HepG2 (cell line): ENCODE data around the gene IQCN. TPM values are rescaled to one million over a fixed set of nuclear protein-coding genes. Genes with fewer than 3 reads are reported as not detected.

Experiments used
- CBFB ChIP-seq: sonication (generic); formaldehyde crosslinking; IDR thresholded peaks from 2 replicates; pipeline ENCODE4 v1.4.0; 2020; ENCODE audit warnings: missing genetic modification reagents
- DZIP1 ChIP-seq: sonication (generic); formaldehyde crosslinking; IDR thresholded peaks from 2 replicates; pipeline ENCODE4 v1.5.0; 2020; ENCODE audit warnings: mild to moderate bottlenecking, missing genetic modification reagents
- GATAD1 ChIP-seq: IDR thresholded peaks from 2 replicates; pipeline ENCODE4 v1.6.1; 2016; ENCODE audit warnings: missing genetic modification reagents, missing compliant biosample characterization
- GLI4 ChIP-seq: sonication (generic); formaldehyde crosslinking; IDR thresholded peaks from 2 replicates; pipeline ENCODE4 v1.5.1; 2020; ENCODE audit warnings: missing genetic modification reagents, mild to moderate bottlenecking, moderate library complexity, borderline replicate concordance
- GTF3A ChIP-seq: sonication (generic); formaldehyde crosslinking; conservative IDR thresholded peaks from 2 replicates; pipeline ENCODE4 v1.4.0; 2020; ENCODE audit warnings: mild to moderate bottlenecking, missing genetic modification reagents
- ISL2 ChIP-seq: sonication (generic); formaldehyde crosslinking; IDR thresholded peaks from 2 replicates; pipeline ENCODE4 v1.5.0; 2020; ENCODE audit warnings: missing genetic modification reagents
- MTA3 ChIP-seq: sonication (generic); formaldehyde crosslinking; IDR thresholded peaks from 2 replicates; pipeline ENCODE4 v1.4.0; 2020; ENCODE audit warnings: missing genetic modification reagents
- PAWR ChIP-seq: sonication (generic); formaldehyde crosslinking; IDR thresholded peaks from 2 replicates; pipeline ENCODE4 v1.4.0; 2020; ENCODE audit warnings: missing genetic modification reagents, mild to moderate bottlenecking, borderline replicate concordance
- RXRB ChIP-seq: IDR thresholded peaks from 2 replicates; pipeline ENCODE4 v1.6.1; 2016; ENCODE audit warnings: borderline replicate concordance, missing genetic modification reagents, missing compliant biosample characterization
- SNAPC5 ChIP-seq: sonication (generic); formaldehyde crosslinking; IDR thresholded peaks from 2 replicates; pipeline ENCODE4 v1.8.1; 2023; ENCODE audit warnings: mild to moderate bottlenecking, missing genetic modification reagents, borderline replicate concordance
- TSC22D2 ChIP-seq: sonication (generic); formaldehyde crosslinking; IDR thresholded peaks from 2 replicates; pipeline ENCODE4 v1.5.1; 2020; ENCODE audit warnings: missing genetic modification reagents, mild to moderate bottlenecking, borderline replicate concordance
- YEATS2 ChIP-seq: sonication (generic); formaldehyde crosslinking; IDR thresholded peaks from 2 replicates; pipeline ENCODE4 v1.4.0; 2020; ENCODE audit warnings: missing genetic modification reagents, borderline replicate concordance
- ZBTB25 ChIP-seq: IDR thresholded peaks from 2 replicates; pipeline ENCODE4 v1.6.1; 2018; ENCODE audit warnings: missing genetic modification reagents
- ZBTB43 ChIP-seq: sonication (generic); formaldehyde crosslinking; conservative IDR thresholded peaks from 2 replicates; pipeline ENCODE4 v1.4.0; 2020; ENCODE audit warnings: missing genetic modification reagents
- ZMYM4 ChIP-seq: sonication (generic); formaldehyde crosslinking; IDR thresholded peaks from 2 replicates; pipeline ENCODE4 v1.8.1; 2023; ENCODE audit warnings: mild to moderate bottlenecking, missing genetic modification reagents
- ZNF275 ChIP-seq: sonication (generic); formaldehyde crosslinking; IDR thresholded peaks from 2 replicates; pipeline ENCODE4 v1.8.0; 2022; ENCODE audit warnings: missing genetic modification reagents, mild to moderate bottlenecking, inconsistent platforms, borderline replicate concordance
- ZNF333 ChIP-seq: sonication (generic); formaldehyde crosslinking; IDR thresholded peaks from 2 replicates; pipeline ENCODE4 v1.4.0; 2020; ENCODE audit warnings: mild to moderate bottlenecking, missing genetic modification reagents, borderline replicate concordance
- ZNF382 ChIP-seq: sonication (generic); formaldehyde crosslinking; IDR thresholded peaks from 2 replicates; pipeline ENCODE4 v1.5.0; 2020; ENCODE audit warnings: missing genetic modification reagents, mild to moderate bottlenecking, borderline replicate concordance
- ZNF557 ChIP-seq: sonication (generic); formaldehyde crosslinking; IDR thresholded peaks from 2 replicates; pipeline ENCODE4 v1.4.0; 2020; ENCODE audit warnings: missing genetic modification reagents
- ZNF563 ChIP-seq: sonication (generic); formaldehyde crosslinking; IDR thresholded peaks from 2 replicates; pipeline ENCODE4 v1.8.0; 2022; ENCODE audit warnings: mild to moderate bottlenecking, moderate library complexity, missing genetic modification reagents
- ZNF639 ChIP-seq: conservative IDR thresholded peaks from 2 replicates; pipeline ENCODE4 v1.6.1; 2018; ENCODE audit warnings: missing genetic modification reagents
- ZSCAN29 ChIP-seq: sonication (generic); formaldehyde crosslinking; conservative IDR thresholded peaks from 2 replicates; pipeline ENCODE4 v1.4.0; 2020; ENCODE audit warnings: mild to moderate bottlenecking, missing genetic modification reagents
- polyA plus RNA-seq, 8 experiments: library from polyadenylated mRNA; depleted of rRNA in 3 of 8; stranded (reverse) in 7 of 8; unstranded in 1 of 8; fragments of >200 nt; fragmentation: Illumina TruSeq in 4 of 8; extraction: Trizol in 4 of 8; gene quantifications; 2 replicates each; pipeline versions ENCODE4 v1.2.1 to v1.2.3, GENCODE V29; 2011 to 2016; ENCODE audit warnings: low read depth in 4 of 8, missing spikeins in 1 of 8, mixed read lengths in 1 of 8; ENCODE audit not compliant: insufficient read depth in 1 of 8
- total RNA-seq, 5 experiments: library from RNA; depleted of rRNA; stranded (reverse); fragments of >200 nt; fragmentation: Illumina TruSeq; extraction: Trizol; gene quantifications; 2 replicates each; pipeline ENCODE4 v1.2.3, GENCODE V29; 2016; ENCODE audit warnings: low read depth in 1 of 5

IQCN gene
- total and polyA plus RNA-seq, 2 of the 13 experiments (the other 11 are each of a cell fraction or from before 2014, with no cell fraction given) = 0.04 to 0.18 TPM

- TF ChIP-seq CBFB (CRISPR knock-in tag) (no peak), MTA3 (CRISPR knock-in tag) (no peak), GATAD1 (CRISPR knock-in tag) (peak; percentile 86), GLI4 (CRISPR knock-in tag) (no peak), ZBTB43 (CRISPR knock-in tag) (peak; percentile 63), GTF3A (CRISPR knock-in tag) (no peak), ZNF639 (peak; percentile 92), ZNF563 (CRISPR knock-in tag) (peak; percentile 88), RXRB (CRISPR knock-in tag) (0 out of 2 replicates have a peak, but pooled peaks have one; percentile 32), ZNF557 (CRISPR knock-in tag) (peak; percentile 36; the same call in 1 of the 2 replicates), ZMYM4 (CRISPR knock-in tag) (no peak), ZNF333 (no peak), ZNF275 (CRISPR knock-in tag) (no peak), PAWR (CRISPR knock-in tag) (no peak), TSC22D2 (CRISPR knock-in tag) (0 out of 2 replicates have a peak, but pooled peaks have one; percentile 28), ZNF382 (no peak), YEATS2 (peak; percentile 80; the same call in 1 of the 2 replicates), ZBTB25 (peak; percentile 85; the same call in 1 of the 2 replicates), ISL2 (CRISPR knock-in tag) (no peak), ZSCAN29 (CRISPR knock-in tag) (peak; percentile 18; the same call in 1 of the 2 replicates), SNAPC5 (CRISPR knock-in tag) (no peak), DZIP1 (CRISPR knock-in tag) (0 out of 2 replicates have a peak, but pooled peaks have one; percentile 63)
Observed at GRCh38 chr19:18322759-18323460, 48.7 kb upstream of the IQCN start, which contains the start of gene LSM4 (continued).
